Mononuclear cell (primary cell): Measurements from ENCODE around the gene CCDC117. TPM values are rescaled to one million over a fixed set of nuclear protein-coding genes. Genes with fewer than 3 reads are reported as not detected.
"Not testable (repeated sequence)": the region's sequence is repeated elsewhere in the genome, so short reads cannot be mapped to it uniquely, and the experiment has no call there.

Experiments
- H3K27me3 ChIP-seq: 2 replicates; pipeline ENCODE4 v1.6.0; 2011; ENCODE audit warnings: low read length, control low read depth; ENCODE audit not compliant: insufficient read depth
- H3K4me1 ChIP-seq: 2 replicates; pipeline ENCODE4 v1.5.1; 2011; ENCODE audit warnings: mild to moderate bottlenecking, low read length, control low read depth; ENCODE audit not compliant: insufficient read depth
- H3K4me3 ChIP-seq: 2 replicates; pipeline ENCODE4 v1.5.1; 2011; ENCODE audit warnings: mild to moderate bottlenecking, low read length, moderate library complexity
- H3K9me3 ChIP-seq: 2 replicates; pipeline ENCODE4 v1.5.1; 2011; ENCODE audit warnings: low read depth, mild to moderate bottlenecking, control low read depth, low read length
- total RNA-seq: library from RNA; depleted of rRNA; stranded (reverse); fragments of >200 nt; gene quantifications from one replicate; pipeline ENCODE4 v1.2.3, GENCODE V29; 2012

CCDC117 gene
- total RNA-seq, 1 donor = 26.3 TPM

DNA sequence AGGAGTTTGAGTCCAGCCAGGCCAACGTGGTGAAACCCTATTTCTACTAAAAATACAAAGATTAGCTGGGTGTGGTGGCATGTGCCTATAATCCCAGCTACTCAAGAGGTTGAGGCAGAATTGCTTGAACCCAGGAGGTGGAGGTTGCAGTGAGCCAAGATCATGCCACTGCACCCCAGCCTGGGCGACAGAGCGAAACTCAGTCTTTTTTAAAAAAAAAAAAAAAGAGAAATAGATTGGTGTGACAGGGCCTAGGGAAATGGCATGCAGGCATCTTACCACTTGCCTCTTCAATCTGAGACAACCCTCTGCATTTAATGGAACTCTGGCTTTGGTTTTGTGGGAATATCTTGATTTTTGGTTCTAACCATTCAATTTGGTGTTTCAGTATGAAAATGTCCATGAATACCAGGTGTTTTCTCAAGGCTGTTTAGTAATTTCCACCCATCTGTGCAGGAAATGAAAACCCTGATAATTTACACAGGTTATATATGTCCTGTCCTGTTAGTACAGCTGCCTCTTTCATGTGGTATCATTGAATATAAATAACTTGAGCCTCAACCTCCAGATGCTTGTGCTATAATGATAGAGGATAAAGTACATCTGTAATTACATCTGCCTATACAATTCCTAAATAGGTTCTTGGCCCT is 19.5 kb downstream of the CCDC117 start:
- Histone ChIP-seq H3K4me1 (peaks cover 54% of the 10 kb centered on the region), H3K4me3 (no peak overlapping the region)

DNA sequence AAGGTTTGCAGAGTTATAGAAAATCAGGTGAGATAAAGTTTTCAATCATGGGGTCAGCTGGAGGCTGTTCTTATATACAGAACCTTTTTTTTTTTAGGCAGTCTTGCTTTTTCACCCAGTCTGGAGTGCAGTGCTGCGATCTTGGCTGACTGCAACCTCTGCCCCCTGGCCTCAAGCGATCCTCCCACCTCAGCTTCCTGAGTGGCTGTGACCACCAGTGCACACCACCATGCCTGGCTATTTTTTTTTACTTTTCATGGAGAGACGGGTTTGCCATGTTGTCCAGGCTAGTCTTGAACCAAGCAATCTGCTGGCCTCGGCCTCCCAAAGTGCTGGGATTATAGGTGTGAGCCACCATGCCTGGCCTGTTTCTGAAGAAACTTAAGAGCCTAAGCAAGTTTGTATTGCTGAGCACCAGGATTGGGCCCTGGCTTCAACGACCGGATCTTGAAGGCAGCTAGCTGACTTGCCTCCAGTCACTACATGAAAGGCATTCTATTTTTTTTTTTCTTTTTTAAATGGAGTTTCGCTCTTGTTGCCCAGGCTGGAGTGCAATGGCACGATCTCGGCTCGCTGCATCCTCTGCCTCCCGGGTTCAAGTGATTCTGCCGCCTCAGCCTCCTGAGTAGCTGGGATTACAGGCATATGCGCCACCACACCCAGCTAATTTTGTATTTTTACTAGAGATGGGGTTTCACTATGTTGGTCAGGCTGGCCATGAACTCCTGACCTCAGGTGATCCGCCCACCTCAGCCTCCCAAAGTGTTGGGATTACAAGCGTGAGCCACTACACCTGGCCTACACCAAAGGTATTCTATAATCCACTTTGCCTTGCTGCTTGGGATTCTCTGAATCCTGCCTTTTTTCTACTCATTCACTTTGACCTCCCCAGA is 20.2 kb downstream of the CCDC117 start:
- Histone ChIP-seq H3K9me3 (no peaks in the 10 kb centered on the region), H3K4me3 (no peak overlapping the region), H3K27me3 (no peaks in the 10 kb centered on the region), H3K4me1 (peaks cover 60% of the 10 kb centered on the region)

More for the DNA sequence above, 19.5 kb downstream of the CCDC117 start:
- no peaks in the 10 kb centered on the region for H3K27me3 ChIP-seq
- H3K9me3 ChIP-seq = no peaks in the 10 kb centered on the region

DNA sequence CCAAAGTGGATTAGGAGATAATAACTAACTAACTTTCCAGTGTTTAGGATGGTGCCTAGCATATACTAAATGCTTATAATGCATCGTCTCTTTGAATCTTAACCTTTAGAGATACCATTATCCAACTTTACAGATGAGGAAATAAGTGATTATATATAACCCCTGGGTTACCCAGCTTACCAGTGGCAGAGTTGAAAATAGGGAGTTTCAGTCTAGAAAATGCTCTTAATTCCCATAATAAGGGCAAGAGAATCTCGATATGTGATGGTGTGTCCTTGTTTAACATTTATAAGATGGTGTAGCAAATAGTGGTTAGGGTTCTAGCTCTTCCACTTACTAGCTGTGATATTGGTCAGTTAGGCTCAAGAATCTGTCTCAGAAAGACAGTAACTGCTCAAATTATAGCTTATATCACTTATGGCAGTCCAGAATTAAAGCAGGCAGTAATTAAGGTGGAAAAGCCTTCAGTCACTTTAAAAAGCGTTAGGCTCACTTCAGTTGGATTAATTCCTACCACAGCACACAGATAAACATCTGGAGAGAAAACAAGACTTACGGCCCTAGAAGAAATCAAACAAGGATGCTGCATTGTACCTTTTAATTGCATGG is 21.6 kb downstream of the CCDC117 start:
- Histone ChIP-seq H3K4me3 (no peak overlapping the region), H3K4me1 (peaks cover 73% of the 10 kb centered on the region), H3K27me3 (no peaks in the 10 kb centered on the region), H3K9me3 (no peaks in the 10 kb centered on the region)

DNA sequence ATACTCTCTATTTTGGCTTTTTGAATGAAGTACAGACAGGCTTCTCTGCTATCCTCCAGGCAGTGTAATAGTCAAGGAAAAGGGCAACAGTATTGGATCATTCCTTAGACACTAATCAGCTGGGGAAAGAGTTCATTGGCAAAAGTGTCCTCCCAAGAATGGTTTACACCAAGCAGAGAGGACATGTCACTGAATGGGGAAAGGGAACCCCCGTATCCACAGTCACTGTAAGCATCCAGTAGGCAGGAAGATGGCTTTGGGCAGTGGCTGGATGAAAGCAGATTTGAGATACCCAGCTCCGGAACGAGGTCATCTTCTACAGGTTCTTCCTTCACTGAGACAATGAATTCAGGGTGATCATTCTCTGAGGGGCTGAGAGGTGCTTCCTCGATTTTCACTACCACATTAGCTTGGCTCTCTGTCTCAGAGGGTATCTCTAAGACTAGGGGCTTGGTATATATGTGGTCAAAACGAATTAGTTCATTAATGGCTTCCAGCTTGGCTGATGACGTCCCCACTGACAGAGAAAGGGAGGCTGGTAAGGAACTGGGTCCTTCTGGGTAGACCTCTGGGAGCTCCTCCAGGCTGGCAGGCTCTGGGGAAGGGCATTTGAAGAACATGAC is 22.7 kb downstream of the CCDC117 start:
- H3K9me3 ChIP-seq = no peaks in the 10 kb centered on the region
- peaks cover 75% of the 10 kb centered on the region for H3K4me1 ChIP-seq
- H3K27me3 ChIP-seq = no peaks in the 10 kb centered on the region
- no peak overlapping the region for H3K4me3 ChIP-seq

DNA sequence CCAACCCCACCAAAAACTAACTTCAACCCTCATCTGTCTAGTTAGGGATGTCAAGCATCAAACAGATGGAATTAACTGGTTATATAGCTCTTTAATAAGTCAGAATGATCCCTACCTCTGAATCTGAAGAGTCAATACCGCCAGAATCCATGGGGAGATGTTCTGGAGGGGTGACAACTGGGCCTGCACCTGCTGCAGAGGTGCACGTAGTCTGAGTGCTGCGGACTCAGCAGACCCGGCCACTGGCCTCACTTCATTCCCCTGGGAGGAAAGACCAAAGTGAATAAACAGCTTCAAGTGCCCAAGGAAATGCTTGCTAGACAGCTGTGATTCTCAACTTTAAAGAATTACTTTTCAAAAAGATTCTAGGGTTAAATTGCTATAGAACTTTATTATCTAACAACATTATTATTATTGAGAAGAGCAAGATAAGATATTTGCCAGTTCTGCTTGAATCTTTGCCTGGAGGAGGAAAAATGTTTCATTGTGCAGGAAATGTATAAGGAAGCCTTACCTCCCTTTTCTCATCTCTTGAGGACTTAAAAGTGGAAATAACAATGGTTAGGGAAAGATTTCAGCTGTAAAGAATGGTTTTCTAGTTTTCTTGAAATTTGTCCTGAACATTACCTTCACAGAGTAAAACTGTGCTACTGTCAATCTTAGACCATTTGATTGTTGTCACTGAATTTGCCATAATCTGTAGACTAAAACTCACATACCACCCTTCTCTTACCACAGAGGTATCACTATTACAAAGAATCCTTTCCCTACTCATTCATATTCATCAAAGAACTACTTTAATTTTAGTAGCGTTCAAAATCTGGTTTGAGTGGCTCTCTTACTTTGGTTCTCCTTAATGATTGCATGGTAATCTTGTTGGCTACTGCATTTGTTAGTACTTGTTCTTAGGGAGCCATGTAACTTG is 23.7 kb downstream of the CCDC117 start:
- Histone ChIP-seq H3K27me3 (no peaks in the 10 kb centered on the region), H3K4me3 (no peak overlapping the region), H3K4me1 (peaks cover 66% of the 10 kb centered on the region), H3K9me3 (no peaks in the 10 kb centered on the region)

DNA sequence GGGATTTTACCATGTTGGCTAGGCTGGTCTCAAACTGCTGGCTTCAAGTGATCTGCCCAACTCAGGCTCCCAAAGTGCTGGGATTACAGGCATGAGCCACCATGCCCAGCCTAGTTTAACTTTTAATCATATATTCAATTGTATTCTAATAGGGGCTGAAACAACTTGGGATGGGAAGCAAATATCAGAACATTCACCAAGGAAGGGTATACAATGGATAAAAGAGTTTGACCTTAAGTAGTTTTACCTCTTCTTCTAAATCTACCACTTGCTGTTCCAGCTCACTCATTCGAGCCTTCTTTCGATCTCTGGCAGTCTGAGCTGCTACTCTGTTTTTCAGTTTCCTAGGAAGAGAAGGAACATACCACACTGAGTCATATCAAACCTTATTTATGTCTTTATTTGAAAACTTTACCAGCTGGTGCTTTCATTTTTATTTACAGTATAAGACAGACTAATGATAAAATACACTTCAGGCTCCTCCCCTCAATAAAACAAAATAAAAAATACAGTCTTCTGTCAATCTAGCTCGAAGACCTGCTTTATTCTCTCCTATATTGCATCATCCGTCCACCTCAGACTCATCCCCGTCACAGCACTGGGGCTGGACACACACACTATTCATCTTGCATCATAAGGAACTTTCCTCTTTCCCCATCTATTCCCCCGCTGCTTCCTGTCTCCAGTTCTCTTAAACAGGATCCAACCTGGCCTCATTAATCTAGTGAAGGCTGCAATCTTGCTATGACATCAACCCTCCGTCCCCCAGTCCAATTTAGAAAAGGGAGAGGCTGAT is 26.5 kb downstream of the CCDC117 start:
- Histone ChIP-seq H3K4me1 (peaks cover 69% of the 10 kb centered on the region), H3K4me3 (peak overlapping the region; percentile 66), H3K9me3 (no peaks in the 10 kb centered on the region), H3K27me3 (no peaks in the 10 kb centered on the region)

DNA sequence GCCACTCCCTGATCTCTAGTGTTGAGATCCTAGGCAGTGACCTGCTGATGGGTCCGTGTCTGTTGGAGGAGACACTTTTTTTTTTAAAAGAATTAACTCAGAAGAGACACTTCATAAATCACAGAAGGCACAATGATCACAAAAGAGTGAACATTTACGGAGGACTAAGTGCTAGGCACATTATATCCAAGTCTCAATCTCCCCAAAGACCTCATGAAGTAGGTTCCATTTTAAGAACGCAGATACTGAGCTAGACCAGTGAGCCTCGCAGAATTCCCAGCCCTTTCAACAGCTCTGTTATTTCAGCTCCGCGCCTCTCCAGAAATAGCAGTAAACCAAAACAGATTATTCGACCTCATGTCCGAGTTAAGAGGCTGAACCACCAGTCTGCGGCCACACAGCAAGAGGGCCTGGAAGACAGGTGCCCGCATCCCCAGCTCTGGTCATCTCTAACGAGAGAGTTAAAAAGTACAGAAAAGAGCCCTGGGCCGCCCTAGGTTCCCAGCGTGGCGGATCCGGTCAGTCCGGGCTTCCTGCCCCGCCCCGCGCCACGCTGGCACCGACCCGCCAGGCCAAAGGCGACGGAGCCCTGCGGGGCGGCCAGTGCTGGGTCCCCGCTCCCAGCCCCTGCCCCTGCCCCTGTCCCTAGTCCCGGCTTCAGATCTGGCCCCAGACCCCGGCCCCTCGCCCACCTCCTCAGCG is 27.3 kb downstream of the CCDC117 start:
- H3K27me3 ChIP-seq = no peaks in the 10 kb centered on the region
- H3K9me3 ChIP-seq = no peaks in the 10 kb centered on the region
- peaks cover 64% of the 10 kb centered on the region for H3K4me1 ChIP-seq
- peak overlapping the region; percentile 66 for H3K4me3 ChIP-seq

DNA sequence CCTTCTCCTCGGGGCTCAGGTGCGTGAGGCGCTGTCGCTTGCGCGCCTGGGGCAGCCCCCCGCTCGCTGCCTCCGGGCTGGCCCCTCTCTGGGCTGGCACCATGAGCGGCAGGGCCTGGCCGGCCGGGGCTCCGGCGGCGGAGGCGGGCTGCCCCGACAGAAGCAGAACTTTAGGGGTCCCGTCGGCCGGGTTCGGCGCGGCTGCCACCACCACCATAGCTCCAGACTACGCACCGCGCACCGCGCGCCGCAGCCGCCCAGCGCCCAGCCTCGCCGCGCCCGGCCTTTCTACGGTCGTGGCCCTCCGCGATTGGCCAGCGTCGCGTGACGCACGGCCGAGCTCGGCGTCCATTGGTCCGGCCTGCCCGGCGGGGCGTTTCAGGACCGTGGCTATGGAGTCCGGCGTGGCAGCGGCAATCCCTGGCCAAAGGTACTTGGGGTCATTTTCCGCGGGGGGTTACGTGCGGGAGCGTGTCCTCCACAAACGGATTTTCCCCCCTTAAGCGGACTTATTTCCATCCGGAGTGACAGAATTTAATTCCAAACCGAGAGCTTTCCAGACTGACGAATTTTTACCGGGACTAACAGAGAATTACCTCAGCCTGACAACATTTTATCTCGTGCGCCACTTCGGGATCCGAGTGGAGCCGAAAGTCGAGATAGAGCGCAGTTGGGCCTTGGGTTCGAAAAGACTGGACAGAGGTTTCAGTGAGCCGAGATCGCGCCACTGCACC is 28.0 kb downstream of the CCDC117 start, which contains the start of gene XBP1:
Gene XBP1 (minus strand): TSS at position 262 of the 734 bp plus-strand sequence.
- no peaks in the 10 kb centered on the region for H3K9me3 ChIP-seq
- no peaks in the 10 kb centered on the region for H3K27me3 ChIP-seq
- H3K4me1 ChIP-seq = peaks cover 58% of the 10 kb centered on the region
- peak within 1 kb of the TSS; percentile 66 for H3K4me3 ChIP-seq

DNA sequence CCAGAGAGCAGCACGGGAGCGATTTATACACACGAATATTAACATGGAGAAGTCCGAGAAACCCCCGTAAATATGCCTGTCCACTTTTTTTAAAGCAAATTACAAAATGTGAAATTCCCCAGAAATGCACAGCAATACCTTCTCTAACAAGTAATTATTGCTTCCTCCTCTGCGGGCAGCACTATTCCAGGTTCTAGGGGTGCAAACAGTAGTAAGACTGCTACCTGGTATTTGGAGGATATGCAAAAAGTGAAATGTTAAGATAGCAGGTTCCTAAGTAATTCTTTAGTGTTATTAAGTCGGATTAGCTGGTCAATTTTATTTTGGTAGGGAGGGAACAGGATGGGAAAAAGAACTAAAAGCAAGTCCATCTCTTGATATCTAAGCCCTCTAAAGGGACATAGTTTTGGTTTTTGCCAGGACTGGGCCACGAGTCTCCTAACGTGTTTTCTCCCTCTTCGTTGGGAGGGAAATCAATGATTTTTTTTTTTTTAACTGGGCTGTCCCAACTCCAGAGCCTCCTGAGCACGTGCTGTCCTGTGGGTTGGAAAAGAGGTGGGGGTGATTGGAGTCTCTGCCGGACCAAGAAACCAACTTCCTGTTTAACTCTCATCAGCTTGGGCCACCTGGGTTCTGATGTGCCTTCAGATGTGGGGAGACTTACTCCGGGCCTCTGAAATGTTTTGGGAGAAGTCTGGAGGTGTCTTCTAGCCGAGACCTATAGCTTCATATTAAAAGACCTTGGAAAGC is 29.5 kb downstream of the CCDC117 start:
- H3K27me3 ChIP-seq = no peaks in the 10 kb centered on the region
- peak overlapping the region; percentile 66 for H3K4me3 ChIP-seq
- H3K4me1 ChIP-seq = peaks cover 46% of the 10 kb centered on the region
- no peaks in the 10 kb centered on the region for H3K9me3 ChIP-seq

DNA sequence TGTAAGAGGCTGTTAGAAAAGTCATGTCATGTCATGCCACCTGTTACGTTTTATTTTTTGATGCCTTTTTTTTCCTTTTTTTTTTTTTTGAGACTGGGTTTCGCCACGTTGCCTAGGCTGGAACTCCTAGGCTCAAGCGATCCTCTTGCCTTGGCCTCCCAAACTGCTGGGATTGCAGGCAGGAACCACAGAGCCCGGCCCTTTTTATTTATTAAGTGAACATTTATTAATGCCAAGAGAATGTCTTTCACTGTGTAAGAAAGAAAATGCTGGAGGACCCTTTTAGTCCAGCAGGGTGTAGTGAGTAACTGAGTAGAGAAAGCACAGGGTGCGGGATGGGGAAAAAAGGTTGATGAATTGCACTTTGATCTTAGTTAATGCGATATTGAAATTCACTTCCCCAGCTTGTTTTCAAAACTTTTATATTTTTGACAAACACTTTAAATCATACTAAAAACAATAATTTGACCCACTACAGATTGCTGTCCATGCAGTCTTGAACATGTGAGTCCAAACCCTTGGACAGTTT is 30.2 kb downstream of the CCDC117 start:
- H3K27me3 ChIP-seq = no peaks in the 10 kb centered on the region
- peaks cover 43% of the 10 kb centered on the region for H3K4me1 ChIP-seq
- H3K4me3 ChIP-seq = peak overlapping the region; percentile 22
- no peaks in the 10 kb centered on the region for H3K9me3 ChIP-seq

DNA sequence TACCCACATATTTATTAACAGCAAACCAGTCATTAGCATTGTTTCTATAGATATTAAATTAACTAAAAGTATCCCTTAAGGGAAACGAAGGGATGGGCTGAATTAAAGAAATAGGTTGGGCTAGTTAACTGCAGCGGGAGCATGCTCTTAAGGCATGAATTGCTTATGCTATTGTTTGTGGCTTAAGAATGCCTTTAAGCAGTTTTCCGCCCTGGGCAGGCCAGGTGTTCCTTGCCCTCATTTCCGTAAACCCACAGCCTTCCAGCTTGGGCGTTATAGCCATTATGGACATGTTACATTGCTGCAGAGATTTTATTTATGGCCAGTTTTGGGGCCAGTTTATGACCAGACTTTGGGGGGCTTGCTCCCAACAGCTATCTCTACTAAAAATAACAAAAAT is 32.9 kb downstream of the CCDC117 start:
- peaks cover 54% of the 10 kb centered on the region for H3K4me1 ChIP-seq
- not testable (repeated sequence) for H3K9me3 ChIP-seq

More for the DNA sequence above, 32.9 kb downstream of the CCDC117 start:
- not testable (repeated sequence) for H3K27me3 ChIP-seq, H3K4me3 ChIP-seq
